Transverse colon (tissue), 4 donors: ENCODE data around the gene BTRC.

Source experiments
- CTCF ChIP-seq, 5 experiments: fragments of 200-600 bp in 3 of 5; fragments of 450-650 bp in 2 of 5; sonication (generic) in 3 of 5; IDR thresholded peaks; 1 replicate in 2 of 5; 2 replicates in 3 of 5; pipeline ENCODE4 v1.5.1; 2016 to 2017; ENCODE audit warnings: antibody characterized with exemption in 5 of 5, inconsistent platforms in 3 of 5, mild to moderate bottlenecking in 2 of 5, moderate library complexity in 1 of 5
- EP300 ChIP-seq: sonication (generic); formaldehyde crosslinking; IDR thresholded peaks from one replicate; pipeline ENCODE4 v1.6.1; 2017; ENCODE audit warnings: antibody characterized with exemption, low read depth
- POLR2A ChIP-seq: fragments of 450-650 bp; IDR thresholded peaks from one replicate; pipeline ENCODE4 v1.6.1; 2016; ENCODE audit warnings: antibody characterized with exemption, mild to moderate bottlenecking, moderate library complexity
- POLR2AphosphoS5 ChIP-seq, 3 donors: sonication (generic); formaldehyde crosslinking; IDR thresholded peaks; one replicate each; pipeline ENCODE4 v1.6.1; 2016; ENCODE audit warnings: antibody characterized with exemption in 3 of 3

DNA sequence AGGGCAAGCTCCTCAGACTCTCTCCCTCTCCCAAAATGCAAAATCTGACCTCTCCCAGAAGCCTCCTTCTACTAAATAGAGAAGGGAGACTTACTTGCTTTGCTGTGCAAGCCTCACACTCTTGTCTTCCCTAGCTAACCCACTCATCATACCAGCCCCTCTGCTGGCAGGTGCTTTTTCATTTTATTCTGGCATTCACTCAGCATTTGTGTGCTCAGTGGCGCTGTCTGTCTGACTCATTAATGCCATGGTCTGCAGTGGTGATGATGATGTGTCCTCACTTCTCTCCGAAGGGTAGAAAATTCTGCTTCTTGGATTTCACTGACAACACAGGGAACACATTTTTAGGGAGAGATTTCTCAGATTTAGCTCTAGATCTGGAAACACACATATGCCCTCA is 22.0 kb upstream of the BTRC start:
- TF ChIP-seq CTCF (IDR thresholded peaks at IDR 0.05) (no peak), POLR2A (no peak), EP300 (no peak), POLR2AphosphoS5 (IDR thresholded peaks at IDR 0.05) (no peak)
